Measurements from ENCODE around the gene ADAMTSL2.

Gene ADAMTSL2

GRCh38 chr9:133609311-133610098 is 75.0 kb downstream of the ADAMTSL2 start, which contains the start of gene FAM163B:
Gene FAM163B (minus strand): TSS chr9:133609389. CDS start chr9:133580223, 29,166 bp downstream.
- H3K36me3 ChIP-seq = no peaks in the 10 kb centered on the region
- no peak within 1 kb of the TSS; a peak in 1 of 20 replicates for H3K4me3 ChIP-seq
- peaks cover 0 to 22% (median 14%) of the 10 kb centered on the region in 10 experiments; a peak in 16 of 20 replicates for H3K4me1 ChIP-seq
- peak within 1 kb of the TSS in 6 of 11 experiments; percentile 10 to 26 (median 24); a peak in 5 of 22 replicates for H3K4me2 ChIP-seq
- H4K20me1 ChIP-seq = peaks cover 0 to 55% (median 0%) of the 10 kb centered on the region in 11 experiments; a peak in 8 of 22 replicates
- peaks cover 46 to 91% (median 71%) of the 10 kb centered on the region in 11 experiments for H3K27me3 ChIP-seq
- no peak within 1 kb of the TSS for H3K9ac ChIP-seq
- H3K27ac ChIP-seq = no peak within 1 kb of the TSS
- H3K9me3 ChIP-seq (replicated peaks in 1 of 11) = no peaks in the 10 kb centered on the region
- TF ChIP-seq Cebpa-rat (IDR thresholded peaks at IDR 0.05) = no peak

- no peak overlapping the region for H3K9ac ChIP-seq
- H3K27ac ChIP-seq = no peak overlapping the region
- H4K20me1 ChIP-seq = peaks cover 0 to 58% (median 0%) of the 10 kb centered on the region in 11 experiments; a peak in 8 of 22 replicates
- peaks cover 0 to 8% (median under 1%) of the 10 kb centered on the region in 10 experiments; a peak in 9 of 20 replicates for H3K4me1 ChIP-seq
- H3K4me2 ChIP-seq = no peak overlapping the region
- no peak overlapping the region for H3K4me3 ChIP-seq
- H3K9me3 ChIP-seq (replicated peaks in 1 of 11) = no peaks in the 10 kb centered on the region
- no peaks in the 10 kb centered on the region for H3K36me3 ChIP-seq
- peaks cover 43 to 88% (median 63%) of the 10 kb centered on the region in 11 experiments for H3K27me3 ChIP-seq
- no peak for TF ChIP-seq Cebpa-rat (IDR thresholded peaks at IDR 0.05)
Measured at GRCh38 chr9:133610845-133611244, 76.3 kb downstream of the ADAMTSL2 start.

- peaks cover 31 to 76% (median 51%) of the 10 kb centered on the region in 11 experiments for H3K27me3 ChIP-seq
- no peak overlapping the region for H3K4me2 ChIP-seq
- peaks cover 0 to 56% (median 0%) of the 10 kb centered on the region in 11 experiments; a peak in 8 of 22 replicates for H4K20me1 ChIP-seq
- H3K36me3 ChIP-seq = no peaks in the 10 kb centered on the region
- H3K4me1 ChIP-seq = peaks cover 0 to 1% (median 0%) of the 10 kb centered on the region in 10 experiments; a peak in 1 of 20 replicates
- TF ChIP-seq Cebpa-rat (IDR thresholded peaks at IDR 0.05) = no peak
- no peak overlapping the region for H3K4me3 ChIP-seq
- H3K27ac ChIP-seq = no peak overlapping the region
- H3K9me3 ChIP-seq (replicated peaks in 1 of 11) = no peaks in the 10 kb centered on the region
- H3K9ac ChIP-seq = no peak overlapping the region
Measured at GRCh38 chr9:133612051-133612450, 77.5 kb downstream of the ADAMTSL2 start.

- Histone ChIP-seq H3K9me3 (replicated peaks in 1 of 11) (no peaks in the 10 kb centered on the region), H3K4me1 (peaks cover 0 to 9% (median 5%) of the 10 kb centered on the region in 10 experiments; a peak in 12 of 20 replicates), H3K36me3 (no peaks in the 10 kb centered on the region), H3K4me2 (no peak overlapping the region), H3K27ac (no peak overlapping the region), H3K9ac (no peak overlapping the region), H4K20me1 (peaks cover 0 to 58% (median 0%) of the 10 kb centered on the region in 11 experiments; a peak in 8 of 22 replicates), H3K4me3 (no peak overlapping the region), H3K27me3 (peaks cover 23 to 76% (median 43%) of the 10 kb centered on the region in 11 experiments)
- no peak for TF ChIP-seq Cebpa-rat (IDR thresholded peaks at IDR 0.05)
Measured at GRCh38 chr9:133612816-133613215, 78.3 kb downstream of the ADAMTSL2 start.

GRCh38 chr9:133613432-133613831 is 78.9 kb downstream of the ADAMTSL2 start:
- Histone ChIP-seq H3K9ac (no peak overlapping the region), H3K4me3 (no peak overlapping the region), H3K27ac (no peak overlapping the region), H3K4me1 (peaks cover 0 to 15% (median 8%) of the 10 kb centered on the region in 10 experiments; a peak in 12 of 20 replicates), H3K36me3 (no peaks in the 10 kb centered on the region), H3K27me3 (peaks cover 17 to 76% (median 38%) of the 10 kb centered on the region in 11 experiments), H4K20me1 (peaks cover 0 to 58% (median 0%) of the 10 kb centered on the region in 11 experiments; a peak in 8 of 22 replicates), H3K4me2 (no peak overlapping the region), H3K9me3 (replicated peaks in 1 of 11) (no peaks in the 10 kb centered on the region)
- TF ChIP-seq Cebpa-rat (IDR thresholded peaks at IDR 0.05) = no peak

- peaks cover 0 to 52% (median 0%) of the 10 kb centered on the region in 11 experiments; a peak in 8 of 22 replicates for H4K20me1 ChIP-seq
- peaks cover 10 to 73% (median 32%) of the 10 kb centered on the region in 11 experiments for H3K27me3 ChIP-seq
- H3K9me3 ChIP-seq (replicated peaks in 1 of 11) = no peaks in the 10 kb centered on the region
- no peaks in the 10 kb centered on the region for H3K36me3 ChIP-seq
- peaks cover 0 to 21% (median 11%) of the 10 kb centered on the region in 10 experiments; a peak in 13 of 20 replicates for H3K4me1 ChIP-seq
- H3K27ac ChIP-seq = no peak overlapping the region
- H3K9ac ChIP-seq = no peak overlapping the region
- no peak overlapping the region for H3K4me2 ChIP-seq
- TF ChIP-seq Cebpa-rat (IDR thresholded peaks at IDR 0.05) = no peak
- H3K4me3 ChIP-seq = no peak overlapping the region
Measured at GRCh38 chr9:133614056-133614455, 79.6 kb downstream of the ADAMTSL2 start.

GRCh38 chr9:133614678-133615077 is 80.2 kb downstream of the ADAMTSL2 start:
- Histone ChIP-seq H3K27me3 (peaks cover 4 to 66% (median 25%) of the 10 kb centered on the region in 11 experiments), H3K36me3 (no peaks in the 10 kb centered on the region), H3K9ac (no peak overlapping the region), H3K4me1 (peaks cover 5 to 27% (median 17%) of the 10 kb centered on the region in 10 experiments), H3K4me2 (no peak overlapping the region), H3K4me3 (no peak overlapping the region), H3K27ac (no peak overlapping the region), H4K20me1 (peaks cover 0 to 49% (median 0%) of the 10 kb centered on the region in 11 experiments; a peak in 7 of 22 replicates), H3K9me3 (replicated peaks in 1 of 11) (no peaks in the 10 kb centered on the region)
- no peak for TF ChIP-seq Cebpa-rat (IDR thresholded peaks at IDR 0.05)

- H3K27ac ChIP-seq = no peak overlapping the region
- no peak overlapping the region for H3K9ac ChIP-seq
- peaks cover 10 to 32% (median 22%) of the 10 kb centered on the region in 10 experiments for H3K4me1 ChIP-seq
- no peak overlapping the region for H3K4me2 ChIP-seq
- no peaks in the 10 kb centered on the region for H3K36me3 ChIP-seq
- H3K27me3 ChIP-seq = peaks cover 0 to 61% (median 21%) of the 10 kb centered on the region in 11 experiments; a peak in 17 of 22 replicates
- TF ChIP-seq Cebpa-rat (IDR thresholded peaks at IDR 0.05) = no peak
- H3K9me3 ChIP-seq (replicated peaks in 1 of 11) = no peaks in the 10 kb centered on the region
- H4K20me1 ChIP-seq = peaks cover 0 to 45% (median 0%) of the 10 kb centered on the region in 11 experiments; a peak in 7 of 22 replicates
- H3K4me3 ChIP-seq = no peak overlapping the region
Measured at GRCh38 chr9:133615186-133615585, 80.7 kb downstream of the ADAMTSL2 start.

- H3K9me3 ChIP-seq (replicated peaks in 1 of 11) = no peaks in the 10 kb centered on the region
- TF ChIP-seq Cebpa-rat (IDR thresholded peaks at IDR 0.05) = no peak
- no peak overlapping the region for H3K9ac ChIP-seq
- H3K36me3 ChIP-seq = no peaks in the 10 kb centered on the region
- H3K27me3 ChIP-seq = peaks cover 0 to 56% (median 21%) of the 10 kb centered on the region in 11 experiments; a peak in 16 of 22 replicates
- peaks cover 0 to 45% (median 0%) of the 10 kb centered on the region in 11 experiments; a peak in 7 of 22 replicates for H4K20me1 ChIP-seq
- no peak overlapping the region for H3K4me3 ChIP-seq
- peaks cover 15 to 38% (median 27%) of the 10 kb centered on the region in 10 experiments for H3K4me1 ChIP-seq
- no peak overlapping the region for H3K27ac ChIP-seq
- H3K4me2 ChIP-seq = no peak overlapping the region
Measured at GRCh38 chr9:133615606-133616188, 81.2 kb downstream of the ADAMTSL2 start.
